Ishikawa (cell line): ENCODE data around the gene RANBP9.

ENCODE experiments used
- CEBPB ChIP-seq: IDR thresholded peaks from 2 replicates; pipeline ENCODE4 v1.6.1; 2012
- CREB1 ChIP-seq: IDR thresholded peaks from 2 replicates; pipeline ENCODE4 v1.6.1; 2012; ENCODE audit warnings: low read depth
- EGR1 ChIP-seq: IDR thresholded peaks from 2 replicates; pipeline ENCODE4 v1.6.1; 2012
- EP300 ChIP-seq: IDR thresholded peaks from 2 replicates; pipeline ENCODE4 v1.6.1; 2012; ENCODE audit warnings: borderline replicate concordance
- FOXM1 ChIP-seq: IDR thresholded peaks from 2 replicates; pipeline ENCODE4 v1.6.1; 2012; ENCODE audit warnings: low read depth, borderline replicate concordance
- NFIC ChIP-seq: IDR thresholded peaks from 2 replicates; pipeline ENCODE4 v1.6.1; 2012
- RAD21 ChIP-seq: IDR thresholded peaks from 2 replicates; pipeline ENCODE4 v1.6.1; 2012; ENCODE audit warnings: low read depth
- TAF1 ChIP-seq: IDR thresholded peaks from 2 replicates; pipeline ENCODE4 v1.6.1; 2012; ENCODE audit warnings: low read depth, mild to moderate bottlenecking
- TCF12 ChIP-seq: IDR thresholded peaks from 2 replicates; pipeline ENCODE4 v1.6.1; 2012; ENCODE audit warnings: low read depth
- TEAD4 ChIP-seq: IDR thresholded peaks from 2 replicates; pipeline ENCODE4 v1.6.1; 2012
- YY1 ChIP-seq: IDR thresholded peaks from 2 replicates; pipeline ENCODE4 v1.6.1; 2012; ENCODE audit warnings: low read depth
- ZBTB7A ChIP-seq: IDR thresholded peaks from 2 replicates; pipeline ENCODE4 v1.6.1; 2012; ENCODE audit warnings: low read depth
- TF ChIP-seq, protein P1 (sequence below): IDR thresholded peaks from 2 replicates; pipeline ENCODE4 v1.6.1; 2012
- TF ChIP-seq, protein P2 (sequence below): IDR thresholded peaks from 2 replicates; pipeline ENCODE4 v1.6.1; 2012; ENCODE audit warnings: low read depth, mild to moderate bottlenecking
- TF ChIP-seq, protein P3 (sequence below): IDR thresholded peaks from 2 replicates; pipeline ENCODE4 v1.6.1; 2012

Gene RANBP9

DNA sequence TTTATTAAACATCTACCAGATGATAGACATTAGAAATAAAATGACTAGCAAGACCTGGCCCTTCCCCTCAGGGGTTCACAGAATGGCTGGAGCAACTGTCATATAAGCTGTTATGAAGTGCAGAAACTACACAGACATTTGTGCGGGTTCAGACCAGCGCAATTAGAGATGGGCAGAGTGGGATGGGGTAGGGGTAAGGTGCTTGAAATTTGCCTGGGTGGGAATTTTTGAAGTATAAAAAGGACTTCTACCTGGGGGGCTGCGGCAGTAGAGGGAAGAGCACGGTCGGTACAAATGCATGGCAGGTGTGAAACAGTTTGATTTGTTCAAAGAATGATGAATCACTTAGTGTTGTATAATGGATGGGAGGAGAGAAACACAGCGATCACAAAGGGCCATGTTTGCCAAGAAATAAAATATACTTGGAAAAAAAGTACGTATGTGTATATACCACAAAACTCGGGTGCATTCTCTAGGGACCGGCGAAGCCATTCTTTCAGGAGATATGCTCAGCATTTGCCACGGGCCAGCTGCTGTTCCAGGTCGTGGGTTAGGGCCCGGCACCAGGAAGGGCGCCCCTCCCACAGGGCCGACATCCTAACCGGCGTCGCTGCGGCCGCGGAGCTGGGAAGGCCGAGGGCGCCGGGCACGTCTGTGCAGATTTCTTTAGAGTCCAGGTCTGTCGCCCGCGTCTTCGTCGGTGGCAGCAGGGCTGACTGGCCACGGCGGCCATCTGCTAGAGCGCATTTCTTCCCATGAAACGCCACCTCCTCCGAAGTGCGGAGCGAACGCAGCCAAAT, 97.3 kb downstream of the RANBP9 start:
- TF ChIP-seq CEBPB: no peak

DNA sequence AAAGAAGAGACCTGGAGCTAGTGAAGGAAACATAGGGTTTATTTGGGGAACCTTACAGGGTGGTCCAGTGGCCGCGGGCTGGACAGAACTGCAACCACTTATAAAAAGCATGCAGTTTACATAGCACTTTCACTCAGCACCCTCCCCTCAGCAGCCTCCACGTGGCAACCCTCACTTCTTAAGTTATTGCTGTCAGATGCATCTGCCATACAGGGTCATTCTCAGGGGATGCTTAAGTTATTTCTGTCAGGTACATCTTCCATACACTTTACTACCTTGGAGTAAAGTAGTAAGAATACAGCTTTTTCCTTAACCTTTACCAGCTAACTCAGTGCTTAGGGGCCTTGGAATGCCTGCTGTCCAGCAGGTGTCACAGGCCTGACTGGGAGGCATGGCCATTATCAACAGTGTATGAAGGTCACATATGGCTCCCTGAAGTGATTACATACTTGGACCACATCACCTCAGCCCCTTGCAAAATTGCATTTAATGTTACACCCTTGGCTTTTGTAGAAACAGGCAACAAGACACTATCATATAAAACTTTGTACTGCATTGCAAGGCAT, 98.5 kb downstream of the RANBP9 start:
- TF ChIP-seq ZBTB7A (no peak), TAF1 (no peak)
- TF ChIP-seq, protein P1, sequence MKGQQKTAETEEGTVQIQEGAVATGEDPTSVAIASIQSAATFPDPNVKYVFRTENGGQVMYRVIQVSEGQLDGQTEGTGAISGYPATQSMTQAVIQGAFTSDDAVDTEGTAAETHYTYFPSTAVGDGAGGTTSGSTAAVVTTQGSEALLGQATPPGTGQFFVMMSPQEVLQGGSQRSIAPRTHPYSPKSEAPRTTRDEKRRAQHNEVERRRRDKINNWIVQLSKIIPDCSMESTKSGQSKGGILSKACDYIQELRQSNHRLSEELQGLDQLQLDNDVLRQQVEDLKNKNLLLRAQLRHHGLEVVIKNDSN: no peak

DNA sequence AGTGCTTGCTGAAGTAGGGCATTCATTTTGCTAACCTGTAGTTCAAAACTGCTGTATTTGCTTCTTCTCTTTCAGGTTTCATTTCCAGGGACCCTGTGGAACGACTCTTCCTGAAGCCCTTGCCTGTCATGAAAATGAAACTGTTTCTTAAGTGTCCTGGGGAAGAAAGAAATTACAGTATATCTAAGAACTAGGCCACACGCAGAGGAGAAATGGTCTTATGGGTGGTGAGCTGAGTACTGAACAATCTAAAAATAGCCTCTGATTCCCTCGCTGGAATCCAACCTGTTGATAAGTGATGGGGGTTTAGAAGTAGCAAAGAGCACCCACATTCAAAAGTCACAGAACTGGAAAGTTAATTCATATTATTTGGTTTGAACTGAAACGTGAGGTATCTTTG, 99.9 kb downstream of the RANBP9 start:
- no peak for TF ChIP-seq TCF12
- TF ChIP-seq EGR1: no peak
- TF ChIP-seq RAD21: no peak
- no peak for TF ChIP-seq TAF1
- no peak for TF ChIP-seq NFIC
- no peak for TF ChIP-seq TEAD4
- TF ChIP-seq CEBPB: no peak
- no peak for TF ChIP-seq FOXM1
- no peak for TF ChIP-seq ZBTB7A
- no peak for TF ChIP-seq YY1

DNA sequence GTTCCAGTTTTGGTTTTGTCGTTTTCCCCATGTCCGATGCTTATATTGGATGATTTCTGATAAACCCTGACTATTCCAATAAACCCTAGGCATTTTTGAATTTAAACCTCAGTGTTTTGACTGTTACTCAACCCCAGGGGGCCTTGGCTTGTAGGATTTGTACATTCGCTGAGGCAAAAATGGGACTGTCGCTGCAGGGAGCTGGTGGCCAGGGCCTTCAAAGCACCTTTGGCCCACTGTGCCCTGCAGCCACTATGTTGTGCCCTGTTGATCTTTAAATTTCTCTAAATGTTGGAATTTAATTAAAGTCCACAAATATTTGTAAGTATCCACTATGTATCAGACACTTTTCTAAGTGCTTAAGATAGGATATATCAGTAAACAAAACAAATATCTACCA, 106.0 kb downstream of the RANBP9 start:
- TF ChIP-seq CREB1: no peak
- TF ChIP-seq ZBTB7A: no peak
- no peak for TF ChIP-seq TAF1
- TF ChIP-seq, protein P1: no peak
- TF ChIP-seq, protein P2, sequence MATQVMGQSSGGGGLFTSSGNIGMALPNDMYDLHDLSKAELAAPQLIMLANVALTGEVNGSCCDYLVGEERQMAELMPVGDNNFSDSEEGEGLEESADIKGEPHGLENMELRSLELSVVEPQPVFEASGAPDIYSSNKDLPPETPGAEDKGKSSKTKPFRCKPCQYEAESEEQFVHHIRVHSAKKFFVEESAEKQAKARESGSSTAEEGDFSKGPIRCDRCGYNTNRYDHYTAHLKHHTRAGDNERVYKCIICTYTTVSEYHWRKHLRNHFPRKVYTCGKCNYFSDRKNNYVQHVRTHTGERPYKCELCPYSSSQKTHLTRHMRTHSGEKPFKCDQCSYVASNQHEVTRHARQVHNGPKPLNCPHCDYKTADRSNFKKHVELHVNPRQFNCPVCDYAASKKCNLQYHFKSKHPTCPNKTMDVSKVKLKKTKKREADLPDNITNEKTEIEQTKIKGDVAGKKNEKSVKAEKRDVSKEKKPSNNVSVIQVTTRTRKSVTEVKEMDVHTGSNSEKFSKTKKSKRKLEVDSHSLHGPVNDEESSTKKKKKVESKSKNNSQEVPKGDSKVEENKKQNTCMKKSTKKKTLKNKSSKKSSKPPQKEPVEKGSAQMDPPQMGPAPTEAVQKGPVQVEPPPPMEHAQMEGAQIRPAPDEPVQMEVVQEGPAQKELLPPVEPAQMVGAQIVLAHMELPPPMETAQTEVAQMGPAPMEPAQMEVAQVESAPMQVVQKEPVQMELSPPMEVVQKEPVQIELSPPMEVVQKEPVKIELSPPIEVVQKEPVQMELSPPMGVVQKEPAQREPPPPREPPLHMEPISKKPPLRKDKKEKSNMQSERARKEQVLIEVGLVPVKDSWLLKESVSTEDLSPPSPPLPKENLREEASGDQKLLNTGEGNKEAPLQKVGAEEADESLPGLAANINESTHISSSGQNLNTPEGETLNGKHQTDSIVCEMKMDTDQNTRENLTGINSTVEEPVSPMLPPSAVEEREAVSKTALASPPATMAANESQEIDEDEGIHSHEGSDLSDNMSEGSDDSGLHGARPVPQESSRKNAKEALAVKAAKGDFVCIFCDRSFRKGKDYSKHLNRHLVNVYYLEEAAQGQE: no peak
- TF ChIP-seq RAD21: no peak
- TF ChIP-seq EGR1: no peak
- no peak for TF ChIP-seq EP300
- TF ChIP-seq, protein P3, sequence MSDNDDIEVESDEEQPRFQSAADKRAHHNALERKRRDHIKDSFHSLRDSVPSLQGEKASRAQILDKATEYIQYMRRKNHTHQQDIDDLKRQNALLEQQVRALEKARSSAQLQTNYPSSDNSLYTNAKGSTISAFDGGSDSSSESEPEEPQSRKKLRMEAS: no peak
- no peak for TF ChIP-seq NFIC
- TF ChIP-seq TEAD4: no peak
- no peak for TF ChIP-seq TCF12
- no peak for TF ChIP-seq CEBPB
- TF ChIP-seq YY1: no peak
- TF ChIP-seq FOXM1: no peak

DNA sequence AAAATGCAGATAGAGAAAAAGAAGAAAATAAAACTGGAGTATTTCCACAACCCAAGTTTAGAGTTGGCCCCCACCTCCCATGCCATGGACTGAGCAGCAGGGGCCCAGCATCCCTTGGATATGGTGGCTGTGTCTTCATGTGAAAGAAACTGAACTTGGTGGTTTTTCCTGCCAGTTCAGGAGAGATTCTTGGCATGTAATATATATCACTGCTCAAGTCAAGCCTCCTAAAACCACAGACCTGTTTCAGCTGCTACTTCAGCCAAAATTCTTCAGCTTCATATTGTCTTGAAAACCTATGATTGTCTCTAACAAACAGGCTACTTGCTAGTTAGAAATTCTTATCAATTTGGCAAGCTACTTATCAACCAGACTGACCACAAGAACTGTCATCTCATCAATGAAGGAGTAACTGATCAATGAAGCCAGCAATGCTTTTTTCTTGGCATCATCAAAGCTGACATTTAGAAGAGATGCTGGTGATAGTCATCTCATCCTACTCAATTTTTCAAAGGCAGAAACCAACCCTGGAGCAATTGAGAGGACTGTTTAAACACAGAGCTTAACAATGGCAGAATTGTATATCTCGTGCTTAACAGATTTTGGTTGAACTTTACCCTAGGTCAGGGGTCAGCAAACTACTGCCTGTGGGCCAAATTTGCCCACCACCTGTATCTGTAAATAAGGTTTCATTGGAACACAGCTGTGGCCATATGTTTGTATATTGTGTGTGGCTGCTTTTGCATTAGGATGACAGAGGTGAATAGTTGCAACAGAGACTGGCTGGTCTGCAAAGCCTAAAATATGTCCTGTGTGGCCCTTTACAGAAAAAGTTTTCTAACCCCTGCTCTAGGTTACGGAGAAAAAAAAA, 106.9 kb downstream of the RANBP9 start:
- TF ChIP-seq EP300 (no peak), TEAD4 (no peak), CREB1 (no peak), FOXM1 (no peak), ZBTB7A (no peak), TAF1 (no peak), YY1 (no peak), RAD21 (no peak), TCF12 (no peak), CEBPB (no peak), NFIC (no peak), EGR1 (no peak)
- TF ChIP-seq, protein P1: no peak
- TF ChIP-seq, protein P3: no peak
- TF ChIP-seq, protein P2: no peak
